Measurements from ENCODE around the gene LHX4.

The LHX4 gene

DNA sequence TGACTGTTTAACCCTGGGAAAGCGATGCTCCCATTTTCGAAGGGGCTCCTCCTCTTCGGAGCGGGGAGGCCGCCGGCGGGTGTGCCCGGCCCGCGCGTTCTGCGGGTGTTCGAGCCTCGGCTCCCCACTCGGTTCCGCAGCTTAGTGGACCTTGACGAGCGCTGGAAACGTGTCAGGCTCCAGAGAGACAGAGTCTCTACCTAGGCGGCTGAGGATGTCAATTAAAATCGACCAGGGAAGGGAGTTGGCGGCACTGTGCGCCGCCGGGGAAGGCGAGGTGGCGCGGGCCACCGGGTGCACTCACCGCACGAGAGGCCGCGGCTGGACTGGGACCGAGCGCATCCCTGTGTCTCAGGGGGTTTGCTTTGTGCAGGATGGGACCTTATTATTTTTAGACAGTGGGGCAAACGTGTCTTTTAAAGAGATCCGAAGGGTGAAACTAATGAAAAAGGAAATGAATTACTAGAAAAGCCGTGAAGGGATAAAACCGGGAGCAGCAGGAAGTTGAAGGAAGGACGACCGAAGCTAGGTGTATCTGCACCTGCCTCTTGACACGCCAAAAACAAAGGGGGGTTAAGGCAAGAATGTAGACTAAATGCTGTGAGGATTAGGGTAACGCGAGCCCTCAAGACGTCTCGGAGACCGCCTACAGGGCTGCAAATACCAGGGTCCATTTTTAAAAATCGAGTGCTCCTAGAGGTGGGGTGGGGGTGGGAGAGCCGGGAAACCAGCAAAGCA is 5.6 kb downstream of the LHX4 start:
- no peak overlapping the region for H3K27ac ChIP-seq
- intact Hi-C loops (cut with DNase I; ENCODE audit: low total_unique reads) = no loop called here
- H3K4me3 ChIP-seq = no peak overlapping the region
- no peaks in the 10 kb centered on the region for H3K36me3 ChIP-seq
- H3K4me1 ChIP-seq = peaks cover 0 to 48% (median 42%) of the 10 kb centered on the region in 4 donors
- peak in 1 of 2 donors; percentile 47 for DNase-seq
- H3K27me3 ChIP-seq = peaks cover 3 to 99% of the 10 kb centered on the region in 2 donors
- TF ChIP-seq, protein P1, sequence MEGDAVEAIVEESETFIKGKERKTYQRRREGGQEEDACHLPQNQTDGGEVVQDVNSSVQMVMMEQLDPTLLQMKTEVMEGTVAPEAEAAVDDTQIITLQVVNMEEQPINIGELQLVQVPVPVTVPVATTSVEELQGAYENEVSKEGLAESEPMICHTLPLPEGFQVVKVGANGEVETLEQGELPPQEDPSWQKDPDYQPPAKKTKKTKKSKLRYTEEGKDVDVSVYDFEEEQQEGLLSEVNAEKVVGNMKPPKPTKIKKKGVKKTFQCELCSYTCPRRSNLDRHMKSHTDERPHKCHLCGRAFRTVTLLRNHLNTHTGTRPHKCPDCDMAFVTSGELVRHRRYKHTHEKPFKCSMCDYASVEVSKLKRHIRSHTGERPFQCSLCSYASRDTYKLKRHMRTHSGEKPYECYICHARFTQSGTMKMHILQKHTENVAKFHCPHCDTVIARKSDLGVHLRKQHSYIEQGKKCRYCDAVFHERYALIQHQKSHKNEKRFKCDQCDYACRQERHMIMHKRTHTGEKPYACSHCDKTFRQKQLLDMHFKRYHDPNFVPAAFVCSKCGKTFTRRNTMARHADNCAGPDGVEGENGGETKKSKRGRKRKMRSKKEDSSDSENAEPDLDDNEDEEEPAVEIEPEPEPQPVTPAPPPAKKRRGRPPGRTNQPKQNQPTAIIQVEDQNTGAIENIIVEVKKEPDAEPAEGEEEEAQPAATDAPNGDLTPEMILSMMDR (IDR thresholded peaks at IDR 0.05) = no peak
- H3K9me3 ChIP-seq = no peaks in the 10 kb centered on the region

DNA sequence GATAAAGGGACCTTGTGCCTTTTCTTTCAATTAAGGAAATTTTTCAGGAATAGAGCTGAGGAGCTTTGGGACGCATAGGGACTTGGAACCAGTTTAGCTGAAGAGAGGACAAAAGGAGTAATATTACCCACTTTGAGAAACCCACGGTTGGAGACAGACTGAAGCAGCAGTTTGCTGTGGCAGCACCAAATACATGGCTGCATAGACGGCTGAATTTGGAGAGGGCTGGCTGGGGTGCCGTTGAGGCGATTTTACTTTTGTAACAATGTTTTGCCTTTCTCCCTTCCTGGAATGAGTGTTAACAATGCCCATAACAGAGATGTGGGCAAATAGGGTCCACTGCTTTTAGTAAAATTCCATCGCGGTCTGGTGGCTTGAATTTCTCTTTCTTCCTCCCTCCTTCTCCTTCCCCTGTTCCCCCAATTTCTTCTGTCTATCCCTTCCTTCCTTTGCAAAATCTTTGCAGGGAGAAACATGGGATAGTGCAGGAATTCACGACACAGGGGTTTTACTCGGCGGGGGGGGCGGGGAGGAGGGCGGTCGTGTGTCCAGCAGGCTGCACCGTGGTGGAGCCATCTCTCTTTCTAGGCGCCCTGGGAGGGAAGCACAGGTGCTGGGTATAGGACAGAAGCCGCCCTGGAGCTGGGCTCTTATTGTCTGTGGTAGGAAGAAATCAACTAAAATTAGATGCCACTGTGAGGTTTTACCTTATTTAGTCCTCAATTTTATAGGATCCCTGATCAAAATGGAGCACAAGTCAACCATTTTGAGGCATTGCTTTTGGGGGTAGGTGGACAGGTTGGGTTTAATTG is 6.8 kb downstream of the LHX4 start:
- no peak overlapping the region for H3K27ac ChIP-seq
- H3K9me3 ChIP-seq = no peaks in the 10 kb centered on the region
- no peak overlapping the region for H3K4me3 ChIP-seq
- peaks cover 3 to 97% of the 10 kb centered on the region in 2 donors for H3K27me3 ChIP-seq
- peaks cover 0 to 35% (median 29%) of the 10 kb centered on the region in 4 donors for H3K4me1 ChIP-seq
- DNase-seq = peak in 1 of 2 donors; percentile 5
- intact Hi-C loops (cut with DNase I; ENCODE audit: low total_unique reads) = no loop called here
- H3K36me3 ChIP-seq = no peaks in the 10 kb centered on the region
- TF ChIP-seq, protein P1 (IDR thresholded peaks at IDR 0.05) = no peak

DNA sequence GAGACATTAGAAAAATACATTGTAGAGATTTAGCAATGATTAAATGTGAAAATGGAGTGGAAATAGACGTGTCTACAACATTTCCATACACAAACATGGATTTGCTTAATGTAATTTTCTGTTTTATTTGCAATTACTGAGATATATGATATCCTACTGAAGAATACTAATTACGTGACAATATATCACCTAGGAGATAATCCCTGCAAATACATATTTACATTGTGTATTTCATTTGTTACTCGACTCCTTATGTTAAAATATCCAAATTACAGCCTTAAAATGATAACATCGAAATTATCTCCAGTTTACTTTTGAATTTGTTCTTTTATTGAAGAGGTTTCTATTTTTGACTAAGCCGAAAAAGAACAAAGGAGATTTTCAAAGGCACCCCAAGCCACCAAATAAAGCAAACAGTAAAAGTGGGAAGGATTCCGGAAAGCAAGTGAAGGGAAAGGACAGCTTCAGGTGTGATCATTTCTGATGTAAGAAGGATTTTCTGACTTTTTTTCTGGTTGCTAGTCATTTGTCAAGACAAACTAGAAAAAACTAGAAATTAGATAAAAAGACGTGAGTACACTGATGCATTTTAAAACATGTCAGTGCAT is 7.9 kb downstream of the LHX4 start:
- peaks cover 3 to 94% of the 10 kb centered on the region in 2 donors for H3K27me3 ChIP-seq
- TF ChIP-seq, protein P1 (IDR thresholded peaks at IDR 0.05) = no peak
- H3K9me3 ChIP-seq = no peaks in the 10 kb centered on the region
- H3K4me3 ChIP-seq = no peak overlapping the region
- peaks cover 0 to 32% (median 28%) of the 10 kb centered on the region in 4 donors for H3K4me1 ChIP-seq
- DNase-seq = no peak
- intact Hi-C loops (cut with DNase I; ENCODE audit: low total_unique reads) = no loop called here
- no peak overlapping the region for H3K27ac ChIP-seq
- H3K36me3 ChIP-seq = no peaks in the 10 kb centered on the region

DNA sequence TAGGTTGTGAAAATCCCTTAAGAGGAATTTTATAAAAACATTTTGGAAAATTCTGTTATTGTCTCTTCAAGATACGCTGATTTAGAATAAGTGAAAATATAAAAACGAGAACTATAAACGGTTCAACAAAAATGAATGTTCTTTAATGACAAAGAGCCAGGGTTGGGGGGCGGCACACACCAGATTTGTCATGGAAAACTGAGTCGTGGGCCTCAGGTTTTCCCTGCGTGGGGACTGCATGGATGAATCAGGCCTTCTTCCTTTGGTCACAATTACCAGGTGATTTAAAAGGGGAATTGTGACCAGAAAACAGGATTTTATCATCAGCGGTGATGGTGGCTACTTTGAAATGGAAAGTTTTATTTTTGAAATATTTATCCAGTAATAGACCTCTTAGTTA is 8.6 kb downstream of the LHX4 start:
- peak in 1 of 2 donors; percentile 24 for DNase-seq
- Histone ChIP-seq H3K4me1 (peaks cover 0 to 25% (median 23%) of the 10 kb centered on the region in 4 donors), H3K27ac (no peak overlapping the region), H3K4me3 (no peak overlapping the region), H3K36me3 (no peaks in the 10 kb centered on the region), H3K9me3 (no peaks in the 10 kb centered on the region), H3K27me3 (peaks cover 0 to 94% of the 10 kb centered on the region in 2 donors)
- intact Hi-C loops (cut with DNase I; ENCODE audit: low total_unique reads) = no loop called here
- TF ChIP-seq, protein P1 (IDR thresholded peaks at IDR 0.05) = no peak

DNA sequence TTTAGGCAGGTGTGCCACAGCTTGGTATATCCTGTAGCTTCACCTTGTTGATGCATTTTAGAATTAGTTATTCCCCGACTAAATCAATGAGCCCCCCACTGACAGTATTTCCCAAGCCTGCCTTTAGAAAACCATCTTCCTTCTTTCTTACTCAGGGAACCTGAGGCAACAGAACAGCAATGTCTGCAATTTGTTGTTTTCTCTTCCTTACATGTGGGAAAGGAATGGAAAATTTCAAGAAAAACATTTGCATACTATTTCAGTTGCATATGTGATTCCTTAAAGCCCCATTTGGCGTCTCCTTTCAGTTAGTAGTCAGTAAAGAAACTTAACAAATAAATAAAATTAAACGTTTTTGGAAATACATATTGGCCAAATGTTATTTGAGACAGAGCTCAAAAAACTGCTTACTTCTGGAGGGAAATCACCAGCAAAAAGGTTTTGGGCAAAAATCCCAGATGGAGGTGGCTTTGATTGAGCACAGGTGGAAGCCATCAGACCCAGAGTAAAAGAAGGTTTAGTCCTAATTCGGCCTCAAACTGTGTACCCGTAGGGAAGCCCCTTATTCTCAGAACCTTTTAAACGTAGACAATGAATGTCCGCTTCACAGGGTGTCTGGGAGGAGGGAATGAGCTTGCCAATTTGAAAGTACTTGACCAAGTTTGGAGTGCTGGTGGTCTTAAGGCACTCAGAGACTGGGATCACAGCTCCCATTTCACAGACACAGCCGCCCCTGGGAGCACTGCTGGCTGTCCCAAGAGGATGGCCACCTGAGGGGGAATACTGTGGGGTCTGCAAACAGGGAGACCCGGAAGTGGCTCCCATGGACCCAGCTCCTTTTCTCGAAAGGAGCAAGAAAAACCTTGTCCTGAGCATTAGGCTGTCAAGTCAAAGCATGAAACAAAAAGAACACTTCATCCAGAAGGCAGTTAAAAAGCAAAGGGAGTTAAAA is 9.4 kb downstream of the LHX4 start:
- DNase-seq = peak in 1 of 2 donors; percentile 52
- H3K27ac ChIP-seq = no peak overlapping the region
- TF ChIP-seq, protein P1 (IDR thresholded peaks at IDR 0.05) = no peak
- peaks cover 0 to 21% (median 17%) of the 10 kb centered on the region in 4 donors for H3K4me1 ChIP-seq
- intact Hi-C loops (cut with DNase I; ENCODE audit: low total_unique reads) = no loop called here
- H3K27me3 ChIP-seq = peaks cover 0 to 89% of the 10 kb centered on the region in 2 donors
- no peaks in the 10 kb centered on the region for H3K9me3 ChIP-seq
- no peaks in the 10 kb centered on the region for H3K36me3 ChIP-seq
- H3K4me3 ChIP-seq = no peak overlapping the region

All from tibial artery (tissue), 4 donors.